SW480 (cell line): ENCODE results near the gene ZBTB34.

ENCODE experiments used
- DNase-seq: peaks from one replicate; pipeline ENCODE4 v3.0.0-alpha.2; 2016; ENCODE audit warnings: low spot score

Gene ZBTB34

GRCh38 chr9:126919193-126919592 lies 58.8 kb downstream of the ZBTB34 start:
- DNase-seq, result no peak

GRCh38 chr9:126925876-126926275 lies 65.4 kb downstream of the ZBTB34 start:
- DNase-seq, result no peak

- DNase-seq, result no peak
Measured at GRCh38 chr9:126926364-126926763, 65.9 kb downstream of the ZBTB34 start.

- DNase-seq, result no peak
Measured at GRCh38 chr9:126927419-126927818, 67.0 kb downstream of the ZBTB34 start.

- no peak for DNase-seq
Measured at GRCh38 chr9:126932871-126933321, 72.5 kb downstream of the ZBTB34 start.

- DNase-seq, result no peak
Measured at GRCh38 chr9:126933334-126933980, 73.0 kb downstream of the ZBTB34 start.

- no peak for DNase-seq
Measured at GRCh38 chr9:126934441-126934840, 74.0 kb downstream of the ZBTB34 start.
